Heart right ventricle (tissue), 16 donors: ENCODE measurements around the gene FGF22. TPM values are rescaled to one million over a fixed set of nuclear protein-coding genes. Genes with fewer than 3 reads are reported as not detected.

Source experiments
- ATAC-seq, 8 donors: fragments of 200-7000 bp; cut with Tn5 transposase; one replicate each; pipeline ENCODE4 v1.9.1; 2020; ENCODE audit warnings: mild to moderate bottlenecking in 8 of 8, moderate library complexity in 8 of 8, moderate number of reproducible peaks in 1 of 8
- DNase-seq, 2 donors: peaks; one replicate each; pipeline ENCODE4 v3.0.0-alpha.2; 2020
- H3K27ac ChIP-seq, 10 donors: fragments of 200-600 bp; sonication (generic) in 2 of 10; one replicate each; pipeline versions ENCODE4 v1.5.0 to v1.8.0; 2020 to 2022; ENCODE audit warnings: mild to moderate bottlenecking in 3 of 10
- H3K27me3 ChIP-seq, 7 donors: fragments of 200-600 bp; one replicate each; pipeline ENCODE4 v1.8.0; 2021 to 2022; ENCODE audit warnings: mild to moderate bottlenecking in 2 of 7
- H3K36me3 ChIP-seq, 9 donors: fragments of 200-600 bp; sonication (generic) in 1 of 9; one replicate each; pipeline versions ENCODE4 v1.5.0 to v1.8.0; 2020 to 2022; ENCODE audit warnings: mild to moderate bottlenecking in 2 of 9
- H3K4me1 ChIP-seq, 9 donors: fragments of 200-600 bp; sonication (generic) in 1 of 9; one replicate each; pipeline versions ENCODE4 v1.5.0 to v1.8.0; 2020 to 2022; ENCODE audit warnings: mild to moderate bottlenecking in 4 of 9
- H3K4me3 ChIP-seq, 10 donors: fragments of 200-600 bp; sonication (generic) in 2 of 10; one replicate each; pipeline versions ENCODE4 v1.5.0 to v1.8.0; 2020 to 2022; ENCODE audit warnings: mild to moderate bottlenecking in 7 of 10, moderate library complexity in 2 of 10
- H3K9me3 ChIP-seq, 11 donors: fragments of 200-600 bp in 10 of 11; sonication (generic) in 2 of 11; one replicate each; pipeline versions ENCODE4 v1.5.0 to v1.8.0; 2013 to 2022; ENCODE audit warnings: mild to moderate bottlenecking in 2 of 11, control low read depth in 1 of 11, moderate library complexity in 1 of 11
- CTCF ChIP-seq, 9 donors: fragments of 200-600 bp; sonication (generic) in 2 of 9; IDR thresholded peaks; one replicate each; pipeline versions ENCODE4 v1.5.0 to v1.8.0; 2021 to 2022; ENCODE audit warnings: antibody characterized with exemption in 9 of 9, mild to moderate bottlenecking in 5 of 9, moderate library complexity in 1 of 9
- WGBS, 2 donors: extraction: QIAGEN DNeasy Blood & Tissue Kit; methylation state at CpG; one replicate each; pipeline ENCODE4 v1.1.7; 2013; ENCODE audit warnings: inconsistent platforms in 1 of 2; 5-methylcytosine and 5-hydroxymethylcytosine counted together
- intact Hi-C, 10 donors: fragments of 100-400 bp; cut with DNase I; formaldehyde crosslinking; loops; one replicate each; pipeline versions ENCODE4 v1.11.1 to v1.14.2; 2022
- polyA plus RNA-seq, 2 donors: library from polyadenylated mRNA; stranded (reverse); fragments of 200-250 nt; gene quantifications; one replicate each; pipeline ENCODE4 v1.2.3, GENCODE V29; 2013
- total RNA-seq, 10 donors: library from RNA; stranded (reverse); fragmentation: NEBNext Ultra II Directional in 3 of 10; extraction: Animal tissue kit (Norgen Biotek cat#: 25700) in 3 of 10; gene quantifications; one replicate each; pipeline versions ENCODE4 v1.2.1 to v1.2.4, GENCODE V29; 2021 to 2023
- donor health status: Arrhythmogenic right ventricular cardiomyopathy.
- donor health status: ischemic (EF 13 %, LVEDD 7.1; RV severe dilation, severe dysfunction).
- donor health status: healthy with polysubstance abuse.
- donor health status: DM: no; HTN: yes; CAD: no.
- donor health status: DM: no; HTN: no; CAD: no.
- donor health status: ischemic (EF 25% LVEDD 6.9; RV normal size, moderate dysfunction).
- donor health status: ischemic (EF 25% LVEDD 5.7; RV mildly dilated, moderate dysfunction).
- donor health status: healthy.
- donor health status: DM: yes; HTN: yes; CAD: no.
- donor health status: Ischemic cardiomyopathy.
- donor health status: ischemic (EF 35%, LVEDD 5.7; RV mildly dilated, moderate dysfunction).
- donor health status: nonischemic (EF 11% LVEDD 7.7; RV severe dilation, severe dysfunction).
- donor health status: DM: yes; HTN: yes; CAD: no.
- donor health status: PGD.
- donor health status: ischemic (EF 29% LVEDD 5.4; RV normal size, mild dysfunction).
- donor health status: nonischemic (EF 23%, LVEDD 6.1; RV moderate dilation, normal function).

The FGF22 gene
- total and polyA plus RNA-seq, 12 donors: 0.16 to 0.44 (median 0.30) TPM; not detected in 5

- H3K36me3 ChIP-seq: no peaks in the 10 kb centered on the region
- WGBS, 2 donors: 70 to 80% methylated on average over 9 of the region's 9 CpGs
- no peak overlapping the region for H3K4me3 ChIP-seq
- peaks cover 0 to 7% (median 0%) of the 10 kb centered on the region in 11 donors for H3K9me3 ChIP-seq
- intact Hi-C loops: no loop called here
- peaks cover 0 to 10% (median 0%) of the 10 kb centered on the region in 7 donors for H3K27me3 ChIP-seq
- ATAC-seq (no peak), DNase-seq (no peak)
- no peak overlapping the region for H3K27ac ChIP-seq
- TF ChIP-seq CTCF (IDR thresholded peaks at IDR 0.05): no peak
- peaks cover 0 to 23% (median 10%) of the 10 kb centered on the region in 9 donors for H3K4me1 ChIP-seq
Observed at GRCh38 chr19:670609-671075, 31.0 kb downstream of the FGF22 start.

- no peak for TF ChIP-seq CTCF (IDR thresholded peaks at IDR 0.05)
- H3K36me3 ChIP-seq: peaks cover 0 to 5% (median 0%) of the 10 kb centered on the region in 9 donors
- 59% methylated on average over 38 of the region's 38 CpGs for WGBS, 2 donors
- H3K4me3 ChIP-seq: no peak overlapping the region
- peak in 5 of 8 donors; percentile 2 to 16 (median 5) for ATAC-seq
- peak in 1 of 2 donors; percentile 62 for DNase-seq
- peak overlapping the region in 8 of 10 donors; percentile 35 to 98 (median 72) for H3K27ac ChIP-seq
- H3K4me1 ChIP-seq: peaks cover 8 to 56% (median 39%) of the 10 kb centered on the region in 9 donors
- H3K9me3 ChIP-seq: no peaks in the 10 kb centered on the region
- peaks cover 0 to 28% (median 0%) of the 10 kb centered on the region in 7 donors for H3K27me3 ChIP-seq
- intact Hi-C loops: no loop called here
Observed at GRCh38 chr19:674282-675151, 34.8 kb downstream of the FGF22 start.

GRCh38 chr19:676007-676338 is 36.3 kb downstream of the FGF22 start:
- Histone ChIP-seq H3K9me3 (no peaks in the 10 kb centered on the region), H3K27ac (peak overlapping the region; percentile 31 to 98 (median 90)), H3K4me1 (peaks cover 10 to 59% (median 41%) of the 10 kb centered on the region in 9 donors), H3K4me3 (peak overlapping the region in 9 of 10 donors; percentile 45 to 72 (median 61)), H3K27me3 (peaks cover 0 to 28% (median 0%) of the 10 kb centered on the region in 7 donors), H3K36me3 (peaks cover 0 to 5% (median 0%) of the 10 kb centered on the region in 9 donors)
- ATAC-seq (no peak), DNase-seq (no peak)
- TF ChIP-seq CTCF (IDR thresholded peaks at IDR 0.05): no peak
- intact Hi-C loops: no loop called here
- WGBS, 2 donors: 9 to 12% methylated on average over 14 to 31 of the region's 31 CpGs

- DNase-seq: peak in 1 of 2 donors; percentile 60
- intact Hi-C loops: no loop called here
- WGBS, 2 donors: 4 to 5% methylated on average over 43 to 62 of the region's 63 CpGs
- peak within 1 kb of the TSS; percentile 35 to 72 (median 61) for H3K4me3 ChIP-seq
- no peak for TF ChIP-seq CTCF (IDR thresholded peaks at IDR 0.05)
- peak within 1 kb of the TSS; percentile 68 to 98 (median 93) for H3K27ac ChIP-seq
- peaks cover 0 to 9% (median 0%) of the 10 kb centered on the region in 9 donors for H3K36me3 ChIP-seq
- ATAC-seq: no peak
- H3K9me3 ChIP-seq: no peaks in the 10 kb centered on the region
- H3K27me3 ChIP-seq: peaks cover 0 to 28% (median 0%) of the 10 kb centered on the region in 7 donors
- H3K4me1 ChIP-seq: peaks cover 10 to 64% (median 41%) of the 10 kb centered on the region in 9 donors
Observed at GRCh38 chr19:676339-677105, 36.8 kb downstream of the FGF22 start, which contains the start of gene FSTL3. Gene FSTL3 (plus strand): TSS chr19:676392. CDS start chr19:676424, 32 bp downstream.
